GM19397 (cell line): Measurements from ENCODE around the gene CASTOR1.

Experiments
- ATAC-seq: cut with Tn5 transposase; IDR thresholded peaks from one replicate; pipeline ENCODE4 v1.9.1; 2021; ENCODE audit warnings: mild to moderate bottlenecking, moderate library complexity; ENCODE audit not compliant: unreplicated experiment

Gene CASTOR1

DNA sequence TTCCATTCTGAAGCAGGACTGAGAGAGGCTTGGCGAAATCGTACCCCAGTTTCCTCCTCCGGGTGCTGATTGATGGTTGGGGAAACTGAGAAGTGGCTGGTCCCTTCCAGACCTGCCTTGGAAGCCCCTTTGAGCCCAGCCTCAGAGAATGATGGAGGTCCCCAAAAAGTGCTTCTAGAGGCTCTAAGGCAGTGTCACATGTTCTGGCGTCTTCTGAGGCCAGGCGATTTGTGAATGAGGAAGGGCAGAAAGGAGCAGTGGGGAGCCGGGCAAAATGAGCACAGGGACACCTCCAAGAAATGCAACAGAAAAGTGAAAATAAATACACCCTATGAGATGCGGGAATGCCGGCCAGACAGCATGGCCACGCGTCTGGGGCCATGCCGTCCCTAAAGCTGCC lies 41.7 kb downstream of the CASTOR1 start:
- ATAC-seq, result no peak

DNA sequence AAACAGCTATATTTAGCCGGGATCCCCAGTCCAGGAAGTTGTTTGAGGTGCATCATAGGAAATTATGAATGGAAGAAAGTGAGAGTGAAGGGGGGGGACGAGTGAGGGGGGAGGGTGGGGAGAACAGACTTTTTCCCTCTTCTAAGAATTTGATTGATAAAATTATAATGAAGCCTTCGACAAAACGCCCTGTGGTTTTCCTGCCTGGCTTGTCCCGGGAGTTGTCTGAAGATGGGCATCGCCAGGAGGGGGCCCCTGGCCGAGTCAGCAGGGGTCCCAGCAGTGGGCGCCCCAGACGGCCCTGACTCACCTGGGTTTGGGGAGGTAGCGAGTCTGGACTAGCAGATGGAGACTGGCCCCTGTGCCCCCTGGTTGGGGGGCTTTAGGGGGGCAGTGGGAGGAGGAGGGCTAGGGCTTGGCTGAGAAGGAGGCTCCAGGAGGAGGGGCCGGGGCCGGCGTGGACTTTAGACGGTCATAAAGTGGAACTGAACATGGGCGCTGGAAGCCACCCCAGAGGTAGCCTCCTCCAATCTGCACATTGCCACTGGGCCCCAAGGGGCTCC lies 42.4 kb downstream of the CASTOR1 start:
- no peak for ATAC-seq

DNA sequence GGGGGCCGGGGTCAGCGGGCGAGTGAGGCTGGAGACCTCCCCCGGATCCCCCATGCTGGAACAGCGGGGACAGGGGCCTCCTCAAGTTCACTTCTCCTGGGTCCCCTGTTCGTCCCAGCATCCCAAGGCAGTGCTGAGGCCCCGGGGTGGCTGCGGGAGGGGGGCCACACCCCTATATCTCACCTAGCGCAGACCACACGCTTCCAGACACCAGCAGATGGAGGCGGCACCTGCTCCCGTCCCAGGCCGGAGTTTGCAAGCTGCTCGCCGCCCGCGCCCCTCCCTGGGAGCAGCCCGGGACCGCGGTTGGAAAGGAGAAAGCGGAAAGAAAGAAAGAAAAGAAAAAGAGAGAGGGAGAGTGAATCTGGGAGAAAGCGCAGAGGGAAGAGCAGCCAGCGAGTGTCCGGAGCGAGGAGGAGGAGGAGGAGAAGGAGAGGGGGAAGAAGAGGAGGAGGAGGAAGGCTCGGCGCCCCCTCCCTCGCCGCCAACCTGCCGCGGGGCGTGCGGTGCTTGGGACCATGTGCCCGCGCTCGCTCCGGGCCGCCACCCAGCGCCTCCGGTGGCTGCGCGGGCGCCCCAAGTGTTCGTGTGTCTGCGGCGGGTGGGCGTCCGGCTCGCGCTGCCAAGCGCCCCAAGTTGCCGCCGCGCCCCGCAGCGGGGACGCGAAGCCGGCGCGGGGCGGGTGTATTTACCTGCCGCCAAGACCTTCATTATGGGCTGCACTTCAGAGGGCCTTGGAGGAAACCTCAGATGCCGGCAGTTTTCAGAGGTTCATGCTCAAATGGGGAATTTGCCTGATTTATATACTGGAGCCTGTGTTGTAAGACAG lies 43.1 kb downstream of the CASTOR1 start, which contains the start of gene LIF:
LIF (minus strand) TSS at position 775 of the 829 bp plus-strand sequence; CDS start at position 711, 64 bp downstream.
- no peak for ATAC-seq

DNA sequence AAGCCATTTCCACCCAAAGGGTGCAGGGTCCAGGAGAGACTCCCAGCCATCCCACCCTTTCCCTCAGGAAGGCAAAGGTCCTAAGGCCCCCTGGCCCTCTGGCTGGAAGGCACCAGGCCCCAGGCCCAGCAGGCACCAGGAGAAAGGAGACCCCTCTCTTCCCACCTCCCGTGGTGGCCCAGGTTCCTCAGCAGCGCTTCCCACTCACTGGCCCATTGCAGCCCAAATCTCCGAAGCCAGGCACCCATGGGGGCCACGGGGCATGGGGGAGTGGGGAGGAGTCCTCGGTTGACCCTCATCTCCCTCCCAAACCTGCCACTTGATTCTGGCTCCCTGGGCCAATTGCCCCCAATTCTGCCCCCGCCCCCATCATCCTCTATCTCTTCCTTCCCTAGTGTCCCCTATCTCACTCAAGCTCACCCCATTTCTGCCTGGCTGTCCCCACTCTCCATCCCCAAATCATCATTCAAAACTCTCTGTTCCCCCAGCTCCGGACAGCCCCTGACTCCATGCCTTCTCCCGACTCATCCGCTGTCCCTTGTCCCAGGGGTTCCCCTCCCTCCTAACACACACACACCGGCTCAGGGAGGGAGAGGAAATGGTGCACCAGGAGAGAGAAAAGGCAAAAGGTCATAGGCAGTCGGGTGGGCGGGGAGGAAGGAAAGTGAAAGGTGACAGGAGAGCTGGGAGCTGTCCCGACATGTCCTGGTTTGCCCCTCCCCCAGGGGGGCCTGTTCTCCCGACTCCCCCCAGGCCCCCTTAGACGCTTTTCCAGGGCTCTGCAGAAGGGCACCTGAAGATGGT lies 43.9 kb downstream of the CASTOR1 start:
- ATAC-seq, result no peak

DNA sequence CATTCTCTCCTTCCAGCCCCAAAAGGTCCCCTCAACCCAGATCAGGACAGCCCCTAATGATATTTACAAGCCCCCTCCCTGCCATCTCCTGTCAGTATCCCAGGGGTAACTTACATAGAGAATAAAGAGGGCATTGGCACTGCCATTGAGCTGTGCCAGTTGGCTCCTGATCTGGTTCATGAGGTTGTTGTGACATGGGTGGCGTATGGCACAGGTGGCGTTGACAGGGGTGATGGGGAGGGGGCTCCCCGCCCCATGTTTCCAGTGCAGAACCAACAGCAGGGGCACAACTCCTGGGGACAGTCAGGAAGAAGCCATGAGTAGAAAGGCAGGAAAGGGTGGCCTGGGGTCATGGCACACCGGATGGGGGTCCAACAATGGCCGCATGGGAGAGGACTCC lies 44.7 kb downstream of the CASTOR1 start:
- no peak for ATAC-seq

DNA sequence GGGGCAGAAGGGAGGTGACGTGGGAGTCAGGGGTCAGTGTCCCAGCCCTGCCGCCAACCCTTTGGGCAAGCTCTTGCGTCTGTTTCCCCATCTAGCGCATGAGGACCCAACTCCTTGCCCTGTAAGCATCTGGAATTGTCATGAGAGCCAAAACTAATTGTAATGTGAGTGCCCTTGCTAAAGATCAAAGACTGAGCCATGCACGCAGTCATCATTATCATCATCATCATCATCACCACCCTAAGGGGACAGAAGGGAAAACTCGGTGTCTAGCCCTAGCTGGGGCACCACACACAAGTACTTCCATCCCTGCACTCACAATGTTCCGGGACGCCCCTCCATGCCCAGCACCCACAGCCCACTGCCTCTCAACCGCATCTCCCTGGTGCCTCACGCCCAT lies 45.2 kb downstream of the CASTOR1 start:
- no peak for ATAC-seq

DNA sequence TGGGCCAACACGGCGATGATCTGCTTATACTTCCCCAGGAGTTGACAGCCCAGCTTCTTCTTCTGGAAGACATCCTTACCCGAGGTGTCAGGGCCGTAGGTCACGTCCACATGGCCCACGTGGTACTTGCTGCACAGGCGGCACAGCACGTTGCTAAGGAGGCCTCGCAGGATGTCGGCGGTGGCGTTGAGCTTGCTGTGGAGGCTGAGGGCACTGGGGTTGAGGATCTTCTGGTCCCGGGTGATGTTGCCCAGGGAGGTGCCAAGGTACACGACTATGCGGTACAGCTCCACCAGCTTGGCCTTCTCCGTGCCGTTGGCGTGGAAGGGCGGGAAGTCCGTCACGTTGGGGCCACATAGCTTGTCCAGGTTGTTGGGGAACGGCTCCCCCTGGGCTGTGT lies 45.6 kb downstream of the CASTOR1 start:
- no peak for ATAC-seq

DNA sequence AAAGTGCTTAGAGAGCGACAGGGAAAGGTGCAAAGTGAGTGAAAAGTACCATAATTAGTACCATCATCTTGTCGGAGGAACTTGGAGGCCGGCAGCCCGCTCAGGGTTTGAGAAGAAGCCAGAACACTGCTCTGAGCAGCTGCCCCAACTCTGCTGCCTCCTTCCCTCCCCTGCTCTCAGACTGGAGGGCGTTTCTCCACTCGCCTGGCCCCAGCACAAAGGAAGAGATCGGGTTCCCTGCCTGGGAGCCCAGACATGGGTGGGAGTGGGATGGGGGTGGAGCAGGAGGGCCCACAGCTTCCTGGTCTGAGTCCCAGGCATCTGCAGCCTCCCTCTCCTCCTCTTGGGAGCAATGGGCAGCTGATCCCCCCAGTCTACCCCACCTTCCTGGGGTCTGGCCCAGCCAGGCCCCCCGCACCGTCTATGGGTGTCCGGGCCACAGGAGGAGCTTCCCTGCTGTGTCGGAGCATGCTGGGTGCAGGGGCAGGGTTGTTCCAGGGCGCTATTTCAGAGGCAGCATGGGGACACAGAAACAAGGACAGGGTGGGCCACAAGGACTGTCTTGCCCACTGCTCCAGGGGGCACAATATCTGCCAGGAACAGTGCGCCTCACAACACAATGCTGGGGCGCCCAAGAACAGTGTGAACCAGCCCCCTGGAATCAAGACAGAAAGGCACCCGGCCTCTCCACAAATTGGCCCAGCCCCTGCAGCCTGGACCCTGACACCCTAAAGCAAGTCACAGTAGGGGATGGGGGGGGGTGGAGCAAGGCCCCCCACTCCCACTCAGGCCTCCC lies 47.5 kb downstream of the CASTOR1 start:
- no peak for ATAC-seq

DNA sequence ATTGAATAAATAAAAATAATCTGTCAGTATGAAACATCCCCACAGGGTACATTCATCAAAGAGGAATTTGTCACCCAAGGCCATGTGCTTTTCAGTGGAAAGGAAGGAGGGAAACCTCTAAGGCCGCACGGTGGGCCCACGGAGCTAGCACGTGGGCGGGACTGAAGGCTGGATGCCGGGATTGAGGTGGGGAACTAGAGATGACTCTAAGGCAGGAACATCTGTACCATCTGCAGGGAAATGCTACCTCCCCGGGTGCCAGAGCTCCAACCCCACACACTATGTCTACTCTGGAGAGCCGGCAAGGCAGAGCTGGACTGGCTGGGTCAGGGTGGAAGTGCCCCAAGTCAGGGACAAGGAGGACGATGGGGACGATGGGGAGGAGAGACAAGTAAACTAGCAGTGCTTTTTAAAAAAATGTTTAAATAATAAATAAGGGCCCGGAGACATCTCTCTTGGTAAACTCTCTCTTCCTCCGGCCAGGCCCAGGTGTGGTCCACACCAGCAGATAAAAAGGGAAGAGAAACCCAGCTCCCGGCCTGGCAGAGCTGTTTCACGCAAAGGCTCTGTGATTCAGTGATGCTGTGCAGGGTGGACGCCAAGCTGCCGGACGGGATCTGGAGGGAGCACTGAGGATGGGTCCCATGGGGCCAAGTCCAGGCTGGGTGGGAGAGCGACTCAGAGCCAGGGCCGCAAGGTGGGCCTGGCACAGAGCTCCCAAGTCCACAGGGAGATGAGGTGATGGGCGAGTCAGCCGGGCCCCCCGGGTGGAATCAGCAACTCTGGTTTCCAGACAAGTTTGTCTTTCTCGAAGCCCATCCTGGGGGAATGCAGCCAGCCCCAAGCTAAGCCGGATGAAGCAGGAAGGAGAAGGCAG lies 48.5 kb downstream of the CASTOR1 start:
- ATAC-seq, result no peak

DNA sequence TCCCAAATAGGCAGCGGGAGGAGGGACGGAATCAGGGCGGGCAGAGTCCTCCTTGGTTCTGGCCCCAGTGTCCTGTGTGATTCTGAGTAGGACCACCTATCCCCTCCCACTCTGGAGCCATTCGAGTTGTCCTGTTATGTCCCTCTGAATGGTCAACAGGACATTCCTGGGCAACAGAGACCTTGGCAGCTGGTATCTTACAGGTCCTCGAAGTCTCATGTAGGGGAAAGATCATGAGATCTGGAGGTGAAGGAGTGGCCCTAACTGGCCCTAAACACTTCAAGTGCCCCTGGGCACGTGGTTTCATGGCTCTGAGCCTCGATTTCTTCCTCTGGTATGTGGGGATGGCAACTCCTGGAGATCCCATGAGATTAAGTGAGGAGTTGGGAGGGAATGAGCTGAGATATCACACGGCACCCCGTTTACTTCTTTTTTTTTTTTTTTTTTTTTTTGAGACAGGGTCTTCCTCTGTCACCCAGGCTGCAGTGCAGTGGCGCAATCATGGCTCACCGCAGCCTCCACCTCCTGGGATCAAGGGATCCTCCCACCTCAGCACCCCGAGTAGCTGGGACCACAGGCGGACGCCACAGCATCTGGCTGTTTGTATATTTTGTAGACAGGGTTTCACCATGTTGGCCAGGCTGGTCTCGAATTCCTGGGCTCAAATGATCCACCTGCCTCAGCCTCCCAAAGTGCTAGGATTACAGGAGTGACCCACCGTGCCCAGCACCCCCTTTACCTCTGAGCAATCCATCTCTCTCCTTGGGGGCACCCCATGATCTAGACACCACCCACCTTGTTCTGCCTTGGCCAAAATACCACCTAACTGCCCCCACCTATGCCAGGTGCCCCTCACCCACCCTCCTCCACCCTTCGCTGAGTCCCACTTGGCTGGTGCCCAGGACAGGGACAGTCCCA lies 49.6 kb downstream of the CASTOR1 start:
- ATAC-seq, result no peak

DNA sequence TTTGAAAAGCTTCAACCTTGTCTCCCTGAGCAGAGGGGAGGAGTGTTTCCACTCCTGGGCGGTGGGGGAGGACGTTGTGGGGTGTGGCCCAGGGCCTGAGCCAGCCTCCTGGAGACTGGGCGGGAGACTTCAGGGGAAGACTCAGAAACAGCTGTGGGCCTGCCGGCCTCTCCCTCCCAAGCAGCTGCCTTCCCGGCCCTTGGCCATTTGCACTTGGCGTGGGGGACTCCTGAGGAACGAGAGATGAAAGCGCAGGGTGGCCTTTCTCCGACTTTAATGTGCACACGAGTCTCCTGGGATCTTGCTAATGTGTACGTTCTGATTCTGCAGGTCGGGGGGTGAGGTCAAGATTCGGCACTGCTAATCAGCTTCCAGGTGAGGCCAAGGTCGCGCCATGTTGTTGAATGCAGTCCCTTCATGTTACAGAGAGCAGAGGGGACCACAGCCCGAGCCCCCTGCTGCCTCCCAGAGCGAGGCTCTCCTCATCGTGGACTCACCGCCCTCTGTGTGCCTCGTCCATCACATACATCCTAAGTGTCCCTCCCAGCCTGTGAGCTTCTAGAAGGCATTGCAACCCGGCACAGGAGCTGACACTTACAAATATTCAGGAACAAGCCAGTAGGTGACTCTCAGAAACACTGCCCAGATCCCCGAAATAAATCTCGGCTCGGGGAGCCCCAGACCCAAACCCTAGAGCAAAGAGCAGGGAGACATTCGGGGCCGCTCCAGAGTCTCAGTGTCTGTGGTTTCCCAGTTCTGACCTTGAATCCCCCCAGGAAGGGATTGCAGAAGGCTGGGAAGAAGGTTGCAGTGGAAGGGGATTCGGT lies 50.4 kb downstream of the CASTOR1 start:
- ATAC-seq, result no peak

DNA sequence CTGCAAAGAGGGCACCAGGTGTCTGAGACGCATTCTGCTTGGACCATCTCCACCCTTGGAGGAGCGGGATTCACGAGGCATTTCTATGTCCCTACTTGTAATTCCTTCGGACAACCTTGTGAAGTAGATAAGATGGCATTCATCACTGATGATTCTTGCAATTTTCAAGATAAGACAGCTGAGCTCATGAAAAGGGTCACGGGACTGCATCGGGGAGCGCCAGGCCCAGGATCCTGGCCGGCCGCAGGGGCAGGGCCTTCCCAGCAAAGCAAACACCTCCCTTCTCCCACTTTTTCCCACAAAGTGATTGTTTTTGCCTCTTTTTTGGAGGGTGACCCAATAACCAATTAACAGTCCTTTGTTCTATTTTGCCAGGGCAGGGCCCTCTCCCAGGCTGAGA lies 51.2 kb downstream of the CASTOR1 start:
- ATAC-seq, result no peak

DNA sequence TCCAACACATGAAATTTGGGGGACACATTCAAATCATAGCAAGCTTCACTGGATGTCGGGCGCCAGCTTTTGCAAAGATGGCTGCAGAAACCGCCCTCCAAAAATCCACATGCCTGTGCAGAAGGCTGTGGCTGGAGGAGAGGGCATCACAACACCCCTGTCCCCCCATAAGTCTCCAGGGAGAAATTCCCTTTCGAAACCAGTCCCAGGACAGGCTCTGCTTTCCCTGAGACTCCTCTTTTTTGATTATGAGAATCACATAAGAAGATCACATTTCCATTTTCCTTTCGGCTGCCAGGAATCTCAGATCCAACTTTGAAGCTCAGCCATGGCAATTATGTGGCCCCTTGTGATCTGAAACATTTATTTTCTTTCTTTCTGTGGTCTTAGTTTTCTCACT lies 52.4 kb downstream of the CASTOR1 start:
- ATAC-seq, result no peak

DNA sequence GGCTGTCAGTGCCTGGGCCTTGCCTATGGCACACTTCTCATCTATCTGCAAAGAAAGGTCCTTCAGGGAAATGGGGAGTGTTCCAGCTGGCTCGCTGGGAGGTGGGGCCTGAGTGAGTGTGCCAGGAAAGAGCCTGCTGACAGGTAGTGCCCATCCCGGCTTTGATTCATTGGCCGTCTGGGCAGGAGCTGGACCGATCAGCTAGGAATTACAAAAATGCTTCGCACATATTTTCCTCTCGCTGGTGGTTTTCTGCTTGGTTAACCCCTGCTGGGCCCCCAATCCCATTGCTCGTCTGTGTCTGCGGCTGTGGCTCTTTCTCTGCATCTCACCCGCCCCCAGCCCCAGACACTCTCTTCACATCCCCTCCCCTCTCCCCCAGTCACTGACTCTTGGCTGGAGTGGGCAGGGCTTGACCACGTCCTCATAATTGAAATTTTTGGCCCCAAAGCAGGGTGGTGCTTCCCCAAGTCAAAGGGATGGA lies 53.6 kb downstream of the CASTOR1 start:
- no peak for ATAC-seq
